Measurements from ENCODE around the gene RPL12.

- TF ChIP-seq CTCF (IDR thresholded peaks at IDR 0.05) (no peak), POLR2A (IDR thresholded peaks at IDR 0.05) (no peak)
Measured at GRCh38 chr9:127406799-127407491, 44.3 kb downstream of the RPL12 start.
